Measurements from ENCODE around the gene ZNF438. TPM values are rescaled to one million over a fixed set of nuclear protein-coding genes. Genes with fewer than 3 reads are reported as not detected.

ZNF438 gene
- total and polyA plus RNA-seq, 2 of the 13 experiments (the other 11 are each of a cell fraction or from before 2014, with no cell fraction given) = 0.75 to 0.83 TPM

- POLR2A ChIA-PET = no interaction called here
- Histone ChIP-seq H3K27ac (ENCODE audit: extremely low read length, insufficient read depth, low read length) (no peak overlapping the region), H3K27me3 (ENCODE audit: control insufficient read depth in 1 of 2, insufficient read depth in 2 of 2, low read length in 2 of 2) (peaks cover 1 to 36% of the 10 kb centered on the region in 2 experiments; a peak in 4 of 5 replicates), H3K9ac (ENCODE audit: insufficient read depth, low read depth, low read length) (no peak overlapping the region), H3K4me1 (ENCODE audit: insufficient read depth, low read length) (no peaks in the 10 kb centered on the region), H3K4me3 (replicated peaks in 1 of 3; ENCODE audit: insufficient read depth in 1 of 3, low read depth in 2 of 3, low read length in 3 of 3) (no peak overlapping the region), H4K20me1 (ENCODE audit: insufficient read depth, low read length) (no peaks in the 10 kb centered on the region), H3K79me2 (ENCODE audit: insufficient read depth, low read length) (no peaks in the 10 kb centered on the region), H2AFZ (ENCODE audit: low read length) (no peak overlapping the region), H3K36me3 (replicated peaks in 1 of 2; ENCODE audit: control insufficient read depth in 1 of 2, insufficient read depth in 2 of 2, low read length in 2 of 2) (no peaks in the 10 kb centered on the region), H3K4me2 (ENCODE audit: low read depth, low read length) (no peak overlapping the region), H3K9me3 (ENCODE audit: low read length) (no peaks in the 10 kb centered on the region)
- no peak for FAIRE-seq
- TF ChIP-seq ZNF660 (CRISPR knock-in tag; IDR thresholded peaks at IDR 0.05; ENCODE audit: borderline replicate concordance, low read depth) (no peak), TOPORS (CRISPR knock-in tag; IDR thresholded peaks at IDR 0.05) (no peak), ZNF775 (CRISPR knock-in tag; IDR thresholded peaks at IDR 0.05; ENCODE audit: borderline replicate concordance) (no peak), ZFP41 (CRISPR knock-in tag; IDR thresholded peaks at IDR 0.05; ENCODE audit: borderline replicate concordance) (no peak), EHMT2 (IDR thresholded peaks at IDR 0.05; ENCODE audit: borderline replicate concordance, low read depth, low read length) (no peak), YY1 (IDR thresholded peaks at IDR 0.05; ENCODE audit: insufficient read depth, insufficient replicate concordance, low read depth, low read length) (no peak), JARID2 (CRISPR knock-in tag; IDR thresholded peaks at IDR 0.05; ENCODE audit: insufficient replicate concordance) (no peak), ZNF441 (CRISPR knock-in tag; IDR thresholded peaks at IDR 0.05; ENCODE audit: borderline replicate concordance) (no peak), ZFY (CRISPR knock-in tag; IDR thresholded peaks at IDR 0.05) (no peak), HNF4G (IDR thresholded peaks at IDR 0.05; ENCODE audit: borderline replicate concordance, low read depth, low read length) (no peak), HNF4G (CRISPR knock-in tag; IDR thresholded peaks at IDR 0.05; ENCODE audit: borderline replicate concordance, low read depth) (no peak), ZNF615 (CRISPR knock-in tag; IDR thresholded peaks at IDR 0.05; ENCODE audit: borderline replicate concordance) (no peak), MIER2 (CRISPR knock-in tag; IDR thresholded peaks at IDR 0.05) (no peak), FOXK2 (IDR thresholded peaks at IDR 0.05) (no peak), KLF15 (CRISPR knock-in tag; IDR thresholded peaks at IDR 0.05; ENCODE audit: borderline replicate concordance) (no peak), ZBTB34 (CRISPR knock-in tag; IDR thresholded peaks at IDR 0.05) (no peak)
- no TSS peak for BruUV-seq (replicated peaks)
- in situ Hi-C loops (cut with HindIII; ENCODE audit: extremely low pct_ligation_motif_present, low pct_unique_long_range_greater_than_20kb) (no loop called here), intact Hi-C loops (cut with micrococcal nuclease; ENCODE audit: unreplicated experiment) (no loop called here)
- WGBS (ENCODE audit: low lambda C conversion rate) = 3% methylated on average over 4 of the region's 4 CpGs
- no peak for DNase-seq (ENCODE audit: low spot score)
- ATAC-seq = no peak
- CTCF ChIA-PET (ENCODE audit: low intra/inter-chr PET ratio, low total read pairs) = no interaction called here
Measured at GRCh38 chr10:30828680-30829079, 203.0 kb downstream of the ZNF438 start.

All from HepG2 (cell line).